Measurements from ENCODE around the gene CACNG3. TPM values are rescaled to one million over a fixed set of nuclear protein-coding genes. Genes with fewer than 3 reads are reported as not detected.
"Not testable (repeated sequence)": the region's sequence is repeated elsewhere in the genome, so short reads cannot be mapped to it uniquely, and the experiment has no call there.

The CACNG3 gene
- total RNA-seq, 2 experiments from 2014 or later = not detected

- H3K27me3 Mint-ChIP-seq = peaks cover 29% of the 10 kb centered on the region
- H3K36me3 Mint-ChIP-seq (ENCODE audit: low read depth) = no peaks in the 10 kb centered on the region
- POLR2A ChIA-PET = no interaction called here
Measured at GRCh38 chr16:24322106-24322505, 66.0 kb downstream of the CACNG3 start.

DNA sequence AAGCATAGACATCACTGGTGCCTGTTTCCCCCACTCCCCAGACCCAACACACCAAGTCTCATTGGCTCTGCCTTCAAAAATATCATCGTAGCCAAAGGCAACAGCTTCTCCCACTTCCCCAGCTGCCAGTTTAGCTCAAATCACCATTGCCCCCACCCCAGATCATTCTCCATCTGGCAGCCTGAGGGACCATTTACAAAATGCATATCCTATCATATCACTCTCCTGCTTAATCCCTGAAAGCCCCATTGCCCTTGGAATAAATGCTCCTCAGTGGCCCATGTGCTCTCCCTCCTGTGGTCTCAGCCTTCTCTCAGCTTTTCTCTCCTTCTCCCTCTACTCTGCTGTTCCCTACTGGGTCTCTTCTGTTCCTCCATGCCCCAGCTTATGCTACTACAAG is 68.3 kb downstream of the CACNG3 start:
- no peaks in the 10 kb centered on the region for H3K9me3 Mint-ChIP-seq
- no peak for DNase-seq
- no peaks in the 10 kb centered on the region for H3K36me3 Mint-ChIP-seq (ENCODE audit: low read depth)
- peaks cover 24% of the 10 kb centered on the region for H3K27me3 Mint-ChIP-seq
- no peaks in the 10 kb centered on the region for H3K4me1 Mint-ChIP-seq
- ChIA-PET CTCF (no interaction called here), POLR2A (no interaction called here)
- H3K27ac Mint-ChIP-seq = no peak overlapping the region
- no peak overlapping the region for H3K4me3 Mint-ChIP-seq

More at GRCh38 chr16:24322106-24322505, 66.0 kb downstream of the CACNG3 start:
- H3K4me3 Mint-ChIP-seq = no peak overlapping the region
- no peak for DNase-seq
- H3K27ac Mint-ChIP-seq = no peak overlapping the region
- no peaks in the 10 kb centered on the region for H3K9me3 Mint-ChIP-seq
- CTCF ChIA-PET = no interaction called here
- H3K4me1 Mint-ChIP-seq = no peaks in the 10 kb centered on the region

GRCh38 chr16:24328835-24329452 is 72.8 kb downstream of the CACNG3 start:
- H3K9me3 Mint-ChIP-seq = no peaks in the 10 kb centered on the region
- CTCF ChIA-PET = no interaction called here
- no peaks in the 10 kb centered on the region for H3K36me3 Mint-ChIP-seq (ENCODE audit: low read depth)
- H3K27ac Mint-ChIP-seq = no peak overlapping the region
- POLR2A ChIA-PET = no interaction called here
- H3K4me1 Mint-ChIP-seq = no peaks in the 10 kb centered on the region
- no peak overlapping the region for H3K4me3 Mint-ChIP-seq
- DNase-seq = no peak
- H3K27me3 Mint-ChIP-seq = peaks cover 15% of the 10 kb centered on the region

DNA sequence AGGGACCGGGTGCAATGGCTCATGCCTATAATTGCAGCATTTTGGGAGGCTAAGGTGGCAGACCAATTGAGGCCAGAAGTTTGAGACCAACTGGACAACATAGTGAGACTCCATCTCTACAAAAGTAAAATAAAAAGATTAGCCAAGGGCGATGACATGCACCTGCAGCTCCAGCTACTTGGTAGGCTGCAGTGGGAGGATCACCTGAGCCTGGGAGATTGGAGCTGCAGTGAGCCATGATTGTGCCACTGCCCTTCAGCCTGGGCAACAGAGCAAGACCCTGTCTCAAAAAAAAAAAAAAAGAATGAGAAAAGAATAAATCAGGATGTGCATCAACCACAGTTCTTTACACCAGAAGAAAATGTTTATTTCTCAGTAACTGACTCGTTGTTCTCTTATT is 76.0 kb downstream of the CACNG3 start:
- H3K4me1 Mint-ChIP-seq = no peaks in the 10 kb centered on the region
- peaks cover 1% of the 10 kb centered on the region for H3K9me3 Mint-ChIP-seq
- ChIA-PET CTCF (no interaction called here), POLR2A (no interaction called here)
- H3K4me3 Mint-ChIP-seq = no peak overlapping the region
- no peak overlapping the region for H3K27ac Mint-ChIP-seq
- H3K36me3 Mint-ChIP-seq (ENCODE audit: low read depth) = no peaks in the 10 kb centered on the region
- peaks cover 5% of the 10 kb centered on the region for H3K27me3 Mint-ChIP-seq
- DNase-seq = no peak

DNA sequence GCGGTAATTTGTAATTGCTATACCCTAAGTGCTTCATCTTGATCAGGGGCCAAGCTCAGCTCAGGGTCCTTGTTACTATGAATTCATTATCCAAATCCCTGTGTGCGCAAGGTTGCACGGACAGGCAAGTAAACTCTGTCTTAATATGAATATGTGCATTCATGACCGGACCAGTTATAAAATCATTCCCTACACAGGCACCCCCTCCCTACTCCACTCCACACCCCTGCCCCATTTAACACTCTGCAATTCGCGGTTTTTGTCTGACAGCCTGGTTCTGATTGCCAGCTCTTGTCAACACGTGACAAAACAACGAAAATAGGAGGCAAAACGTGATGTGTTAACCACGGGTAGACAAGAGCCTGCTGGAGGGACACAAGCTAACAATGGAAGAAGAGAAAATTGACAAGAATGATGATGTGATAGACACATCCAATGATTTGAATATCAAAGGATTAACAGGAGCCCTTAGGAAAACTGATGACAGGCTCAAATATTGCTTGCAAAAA is 76.5 kb downstream of the CACNG3 start:
- Mint-ChIP-seq H3K4me3 (no peak overlapping the region), H3K36me3 (ENCODE audit: low read depth) (no peaks in the 10 kb centered on the region), H3K9me3 (peaks cover 1% of the 10 kb centered on the region), H3K27me3 (peaks cover 5% of the 10 kb centered on the region), H3K27ac (no peak overlapping the region), H3K4me1 (no peaks in the 10 kb centered on the region)
- ChIA-PET CTCF (no interaction called here), POLR2A (no interaction called here)
- DNase-seq = no peak

GRCh38 chr16:24336491-24336890 is 80.4 kb downstream of the CACNG3 start:
- peaks cover 10% of the 10 kb centered on the region for H3K27me3 Mint-ChIP-seq

DNA sequence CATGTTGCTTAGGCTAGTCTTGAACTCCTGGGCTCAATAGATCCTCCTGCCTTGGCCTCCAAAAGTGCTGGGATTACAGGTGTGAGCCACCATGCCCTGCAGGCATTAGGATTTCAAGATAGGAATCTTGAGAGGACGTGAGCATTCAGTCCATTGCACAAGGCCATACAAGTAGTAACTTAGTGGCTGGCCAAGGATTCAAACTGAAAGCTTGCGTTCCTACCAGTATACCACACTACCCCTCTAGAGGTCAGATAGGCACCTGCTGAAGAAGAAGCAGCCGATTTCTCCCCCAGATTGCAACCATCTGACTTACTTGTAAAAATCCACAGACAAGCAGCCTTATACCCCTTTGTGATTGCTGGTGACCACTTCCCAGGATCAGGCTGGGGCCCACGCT is 80.9 kb downstream of the CACNG3 start:
- H3K27me3 Mint-ChIP-seq = peaks cover 11% of the 10 kb centered on the region
- ChIA-PET POLR2A (no interaction called here), CTCF (no interaction called here)
- no peaks in the 10 kb centered on the region for H3K36me3 Mint-ChIP-seq (ENCODE audit: low read depth)
- no peak for DNase-seq
- H3K4me3 Mint-ChIP-seq = no peak overlapping the region
- peaks cover 1% of the 10 kb centered on the region for H3K9me3 Mint-ChIP-seq
- H3K27ac Mint-ChIP-seq = no peak overlapping the region
- H3K4me1 Mint-ChIP-seq = no peaks in the 10 kb centered on the region

More at GRCh38 chr16:24336491-24336890, 80.4 kb downstream of the CACNG3 start:
- POLR2A ChIA-PET = no interaction called here
- H3K36me3 Mint-ChIP-seq (ENCODE audit: low read depth) = no peaks in the 10 kb centered on the region
- peaks cover 1% of the 10 kb centered on the region for H3K9me3 Mint-ChIP-seq
- H3K4me3 Mint-ChIP-seq = no peak overlapping the region
- no peak overlapping the region for H3K27ac Mint-ChIP-seq
- no peaks in the 10 kb centered on the region for H3K4me1 Mint-ChIP-seq
- CTCF ChIA-PET = no interaction called here
- no peak for DNase-seq

GRCh38 chr16:24343829-24344228 is 87.7 kb downstream of the CACNG3 start:
- POLR2A ChIA-PET = not testable (repeated sequence)

DNA sequence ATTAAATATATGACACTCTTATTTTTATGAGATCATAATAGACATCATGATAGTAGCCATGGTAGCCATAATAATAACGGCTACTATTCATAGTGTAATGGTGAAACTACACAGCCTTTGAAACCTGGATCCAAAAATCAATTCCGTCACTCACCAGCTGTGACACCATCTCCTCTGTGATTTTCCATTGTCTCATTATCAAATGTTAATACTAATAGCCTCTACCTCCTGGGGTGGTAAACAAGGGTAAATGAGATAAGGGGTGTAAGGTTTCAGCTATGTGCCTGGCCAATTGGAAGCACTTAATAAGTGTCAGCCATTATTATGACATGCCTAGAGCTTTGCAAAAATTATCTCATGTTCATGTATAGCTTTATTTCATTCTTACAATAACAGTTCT is 88.6 kb downstream of the CACNG3 start:
- Mint-ChIP-seq H3K4me1 (peaks cover 3% of the 10 kb centered on the region), H3K27ac (no peak overlapping the region), H3K36me3 (ENCODE audit: low read depth) (no peaks in the 10 kb centered on the region), H3K27me3 (peaks cover 19% of the 10 kb centered on the region), H3K4me3 (no peak overlapping the region), H3K9me3 (no peaks in the 10 kb centered on the region)
- DNase-seq = no peak
- POLR2A ChIA-PET = no interaction called here
- CTCF ChIA-PET = interaction anchor here (0.6 kb wide), 1 partner anchor 42 kb away, joined by 4 read pairs; no protein-coding TSS in a partner anchor

More at GRCh38 chr16:24343829-24344228, 87.7 kb downstream of the CACNG3 start:
- CTCF ChIA-PET; H3K9me3 Mint-ChIP-seq; H3K36me3 Mint-ChIP-seq (ENCODE audit: low read depth); H3K4me3 Mint-ChIP-seq; H3K4me1 Mint-ChIP-seq; DNase-seq; H3K27ac Mint-ChIP-seq: not testable (repeated sequence)
- peaks cover 14% of the 10 kb centered on the region for H3K27me3 Mint-ChIP-seq

DNA sequence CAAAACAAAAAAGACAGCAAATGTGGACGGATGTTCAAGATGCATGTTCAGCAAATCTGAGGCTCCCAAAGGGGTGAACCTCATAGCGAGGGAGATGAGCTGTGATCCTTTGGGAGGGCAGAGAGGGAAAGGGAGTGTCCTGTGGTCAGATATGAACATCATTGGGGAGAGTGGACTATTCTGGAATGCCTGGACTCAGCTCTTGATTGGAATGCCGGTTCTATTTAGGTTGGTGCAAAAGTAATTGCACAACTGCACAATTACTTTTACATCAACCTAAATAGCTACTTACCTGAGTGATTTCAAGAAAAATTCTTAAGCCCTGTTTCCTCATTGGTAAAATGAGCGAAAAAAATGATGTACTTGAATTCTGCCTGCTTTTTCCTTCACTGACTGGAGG is 89.6 kb downstream of the CACNG3 start:
- Mint-ChIP-seq H3K4me1 (peaks cover 3% of the 10 kb centered on the region), H3K36me3 (ENCODE audit: low read depth) (no peaks in the 10 kb centered on the region), H3K27ac (no peak overlapping the region), H3K27me3 (peaks cover 17% of the 10 kb centered on the region), H3K9me3 (no peaks in the 10 kb centered on the region), H3K4me3 (no peak overlapping the region)
- POLR2A ChIA-PET = no interaction called here
- CTCF ChIA-PET = interaction anchor here (1.4 kb wide), 1 partner anchor 42 kb away, joined by 3 read pairs; no protein-coding TSS in a partner anchor
- DNase-seq = no peak

DNA sequence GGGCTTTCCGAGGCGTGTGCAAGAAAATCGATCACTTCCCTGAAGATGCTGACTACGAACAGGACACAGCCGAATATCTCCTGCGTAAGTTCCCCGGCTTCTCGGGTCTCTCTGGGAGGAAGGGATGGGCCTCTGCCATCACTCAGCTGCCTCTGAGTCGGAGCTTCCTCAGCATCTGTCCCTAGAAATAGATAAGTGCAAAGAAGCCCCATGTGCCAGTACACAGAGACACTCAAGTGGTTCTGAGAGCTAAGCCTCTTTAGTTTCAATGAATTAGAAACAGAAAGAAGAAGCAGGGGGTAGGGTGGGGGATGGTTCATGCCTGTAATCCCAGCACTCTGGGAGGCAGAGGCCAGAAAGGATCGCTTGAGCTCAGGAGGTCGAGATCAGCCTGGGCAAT is 90.6 kb downstream of the CACNG3 start:
- Mint-ChIP-seq H3K4me3 (no peak overlapping the region), H3K27me3 (peaks cover 12% of the 10 kb centered on the region), H3K4me1 (peaks cover 3% of the 10 kb centered on the region), H3K36me3 (ENCODE audit: low read depth) (no peaks in the 10 kb centered on the region), H3K9me3 (no peaks in the 10 kb centered on the region), H3K27ac (no peak overlapping the region)
- DNase-seq = no peak
- ChIA-PET CTCF (interaction anchor here (1.4 kb wide), 1 partner anchor 41 kb away, joined by 3 read pairs; no protein-coding TSS in a partner anchor), POLR2A (no interaction called here)

DNA sequence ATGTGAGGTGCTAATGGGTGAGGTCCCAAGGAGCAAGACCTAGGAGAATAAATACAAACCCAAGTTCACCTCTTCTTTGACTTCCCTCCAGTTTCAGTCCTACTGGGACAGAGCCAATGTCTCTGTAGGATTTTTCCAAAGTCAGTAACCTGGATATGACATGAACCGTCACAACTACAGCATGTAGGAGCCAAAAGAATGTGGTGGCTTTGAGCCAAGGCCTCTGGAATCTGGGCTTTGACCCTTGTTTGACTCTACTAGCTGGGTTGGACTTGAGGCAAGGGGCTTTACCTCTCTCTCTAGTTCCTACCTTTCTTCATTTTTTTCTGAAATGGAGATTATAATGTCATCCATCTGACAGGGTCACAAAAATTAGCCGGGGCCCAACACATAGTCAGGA is 91.4 kb downstream of the CACNG3 start:
- CTCF ChIA-PET = interaction anchor here (1.3 kb wide), 1 partner anchor 157 kb away, joined by 4 read pairs; no protein-coding TSS in a partner anchor
- POLR2A ChIA-PET = no interaction called here

GRCh38 chr16:24348545-24349290 is 92.6 kb downstream of the CACNG3 start:
- no peak for DNase-seq
- H3K36me3 Mint-ChIP-seq (ENCODE audit: low read depth) = no peaks in the 10 kb centered on the region
- H3K27me3 Mint-ChIP-seq = peaks cover 12% of the 10 kb centered on the region
- H3K4me1 Mint-ChIP-seq = peaks cover 3% of the 10 kb centered on the region
- H3K4me3 Mint-ChIP-seq = no peak overlapping the region
- CTCF ChIA-PET = interaction anchor here (1.3 kb wide), 1 partner anchor 156 kb away, joined by 4 read pairs; no protein-coding TSS in a partner anchor
- H3K27ac Mint-ChIP-seq = no peak overlapping the region
- POLR2A ChIA-PET = no interaction called here
- no peaks in the 10 kb centered on the region for H3K9me3 Mint-ChIP-seq

More for the DNA sequence above, 91.4 kb downstream of the CACNG3 start:
- Mint-ChIP-seq H3K4me3 (no peak overlapping the region), H3K27me3 (peaks cover 12% of the 10 kb centered on the region), H3K9me3 (no peaks in the 10 kb centered on the region), H3K36me3 (ENCODE audit: low read depth) (no peaks in the 10 kb centered on the region), H3K4me1 (peaks cover 3% of the 10 kb centered on the region), H3K27ac (no peak overlapping the region)
- DNase-seq = no peak
